Measurements from ENCODE around the gene CEACAM21.

- TF ChIP-seq, protein P1, sequence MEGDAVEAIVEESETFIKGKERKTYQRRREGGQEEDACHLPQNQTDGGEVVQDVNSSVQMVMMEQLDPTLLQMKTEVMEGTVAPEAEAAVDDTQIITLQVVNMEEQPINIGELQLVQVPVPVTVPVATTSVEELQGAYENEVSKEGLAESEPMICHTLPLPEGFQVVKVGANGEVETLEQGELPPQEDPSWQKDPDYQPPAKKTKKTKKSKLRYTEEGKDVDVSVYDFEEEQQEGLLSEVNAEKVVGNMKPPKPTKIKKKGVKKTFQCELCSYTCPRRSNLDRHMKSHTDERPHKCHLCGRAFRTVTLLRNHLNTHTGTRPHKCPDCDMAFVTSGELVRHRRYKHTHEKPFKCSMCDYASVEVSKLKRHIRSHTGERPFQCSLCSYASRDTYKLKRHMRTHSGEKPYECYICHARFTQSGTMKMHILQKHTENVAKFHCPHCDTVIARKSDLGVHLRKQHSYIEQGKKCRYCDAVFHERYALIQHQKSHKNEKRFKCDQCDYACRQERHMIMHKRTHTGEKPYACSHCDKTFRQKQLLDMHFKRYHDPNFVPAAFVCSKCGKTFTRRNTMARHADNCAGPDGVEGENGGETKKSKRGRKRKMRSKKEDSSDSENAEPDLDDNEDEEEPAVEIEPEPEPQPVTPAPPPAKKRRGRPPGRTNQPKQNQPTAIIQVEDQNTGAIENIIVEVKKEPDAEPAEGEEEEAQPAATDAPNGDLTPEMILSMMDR (IDR thresholded peaks at IDR 0.05): no peak
- TF ChIP-seq EZH2 (IDR thresholded peaks at IDR 0.05): no peak
- TF ChIP-seq EZH2phosphoT487 (IDR thresholded peaks at IDR 0.05): no peak
Observed at GRCh38 chr19:41545547-41545946, 30.4 kb upstream of the CEACAM21 start.

All from neural progenitor cell (in vitro differentiated cells).